Stimulated activated CD8-positive, alpha-beta memory T cell treated with anti-CD3 and anti-CD28 coated beads, Interleukin-7, amount 100 ng/mL, for 48 hours (primary cell): ENCODE data around the gene FAM53A.

Experiments
- DNase-seq, 2 donors: peaks; one replicate each; pipeline ENCODE4 v3.0.0-alpha.2; 2020; ENCODE audit warnings: low read depth in 1 of 2; ENCODE audit errors: extremely low read depth in 1 of 2

Gene FAM53A

GRCh38 chr4:1661695-1662094 is 22.4 kb downstream of the FAM53A start:
- no peak for DNase-seq

GRCh38 chr4:1660948-1661677 is 23.0 kb downstream of the FAM53A start:
- no peak for DNase-seq

DNA sequence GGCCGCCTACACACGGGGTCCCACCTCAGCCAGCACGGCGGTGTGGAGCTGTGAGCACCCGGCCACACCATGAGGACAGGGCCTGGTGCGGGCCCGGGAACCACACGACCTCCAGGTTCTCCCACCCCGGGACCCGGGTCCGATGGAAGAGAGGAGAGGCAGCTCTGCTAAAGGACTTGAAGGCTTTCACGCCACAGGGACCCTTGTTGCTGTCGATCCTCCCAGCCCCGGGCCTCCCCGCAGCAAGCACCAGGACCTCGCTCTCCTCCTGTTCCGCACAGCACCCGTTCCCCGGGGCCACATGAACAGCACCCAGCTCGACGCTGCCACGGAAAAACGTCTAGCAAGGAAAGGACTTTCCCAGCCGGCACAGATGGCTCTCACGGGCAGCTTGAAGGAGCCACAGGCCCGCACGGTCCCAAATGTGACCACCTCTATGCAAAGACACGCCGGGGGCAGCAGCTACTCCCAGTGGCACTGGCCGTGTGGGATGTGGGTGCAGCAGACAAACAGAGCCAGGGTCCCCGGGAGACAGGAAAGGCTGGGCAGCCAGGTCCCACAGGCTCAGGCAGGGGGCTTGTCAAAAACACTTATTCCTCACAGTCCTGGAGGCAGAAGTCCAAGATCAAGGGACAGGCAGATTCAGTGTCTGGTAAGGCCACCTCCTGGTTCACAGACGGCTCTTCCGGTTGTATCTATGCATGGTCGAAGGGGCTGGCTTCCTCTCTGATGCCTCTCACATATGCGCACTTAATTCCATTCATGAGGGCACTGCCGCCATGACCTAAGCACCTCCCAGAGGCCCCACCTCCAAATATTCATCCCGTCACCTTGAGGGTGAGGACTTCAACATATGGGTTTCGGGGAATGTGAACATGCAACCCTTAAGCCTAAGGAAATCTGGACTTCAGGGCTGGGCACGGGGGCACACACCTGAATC is 24.7 kb downstream of the FAM53A start:
- DNase-seq: no peak

DNA sequence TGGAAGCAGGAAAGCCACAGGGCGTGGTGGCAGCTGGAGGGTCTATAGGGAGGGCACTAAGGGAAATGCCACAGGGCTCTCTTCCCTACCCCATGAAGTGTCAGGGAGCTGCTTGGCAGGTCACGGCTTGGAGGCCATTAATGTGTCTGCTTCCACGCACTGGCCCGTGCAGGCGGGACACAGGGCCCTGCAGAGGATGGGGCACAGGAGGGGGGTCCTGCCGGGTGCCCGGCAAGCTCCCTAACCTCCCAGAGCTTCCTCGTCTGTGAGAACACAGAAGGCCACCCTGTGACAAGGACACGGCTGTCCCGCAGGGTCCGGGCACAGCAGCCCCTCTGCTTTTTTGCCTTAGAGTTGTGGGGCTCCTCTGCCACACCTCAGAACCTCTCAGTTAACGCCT is 25.5 kb downstream of the FAM53A start:
- DNase-seq: no peak

DNA sequence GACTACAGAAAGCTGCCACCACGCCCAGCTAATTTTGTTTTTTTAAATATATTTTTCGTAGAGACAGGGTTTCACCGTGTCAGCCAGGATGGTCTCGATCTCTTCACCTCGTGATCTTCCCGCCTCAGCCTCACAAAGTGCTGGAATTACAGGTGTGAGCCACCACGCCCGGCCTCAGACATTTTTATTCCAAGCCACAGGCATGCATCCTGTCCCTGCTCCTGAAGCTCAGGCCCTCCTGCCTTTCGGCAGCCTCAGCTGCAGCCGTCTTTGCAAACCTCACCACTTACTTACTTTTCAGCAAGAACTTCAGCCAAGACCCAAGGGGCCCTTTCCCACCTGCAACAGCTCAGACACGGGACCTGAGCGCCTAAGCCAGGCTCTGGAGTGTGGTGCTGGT is 26.0 kb downstream of the FAM53A start:
- no peak for DNase-seq

DNA sequence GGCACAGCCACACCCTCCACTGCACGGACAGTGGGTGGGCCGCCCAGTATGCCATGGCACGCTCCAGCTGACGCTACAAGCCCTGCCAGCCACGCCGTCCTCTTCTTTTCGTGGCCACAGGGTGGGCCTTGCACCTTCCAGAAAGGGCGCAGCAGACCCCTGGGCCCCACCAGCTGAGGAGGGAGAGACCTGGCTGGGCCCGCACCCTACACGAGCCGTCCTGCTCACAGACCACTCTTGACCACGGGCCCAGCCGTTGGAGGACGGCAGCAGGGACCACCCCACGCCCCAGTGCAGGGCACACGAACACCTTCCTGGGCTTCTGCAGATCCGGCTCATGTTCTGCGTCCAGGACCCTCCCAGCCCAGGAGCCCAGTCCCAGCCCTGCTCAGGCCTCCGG is 27.1 kb downstream of the FAM53A start:
- DNase-seq: no peak

- DNase-seq: no peak
Measured at GRCh38 chr4:1656132-1656531, 28.0 kb downstream of the FAM53A start.

DNA sequence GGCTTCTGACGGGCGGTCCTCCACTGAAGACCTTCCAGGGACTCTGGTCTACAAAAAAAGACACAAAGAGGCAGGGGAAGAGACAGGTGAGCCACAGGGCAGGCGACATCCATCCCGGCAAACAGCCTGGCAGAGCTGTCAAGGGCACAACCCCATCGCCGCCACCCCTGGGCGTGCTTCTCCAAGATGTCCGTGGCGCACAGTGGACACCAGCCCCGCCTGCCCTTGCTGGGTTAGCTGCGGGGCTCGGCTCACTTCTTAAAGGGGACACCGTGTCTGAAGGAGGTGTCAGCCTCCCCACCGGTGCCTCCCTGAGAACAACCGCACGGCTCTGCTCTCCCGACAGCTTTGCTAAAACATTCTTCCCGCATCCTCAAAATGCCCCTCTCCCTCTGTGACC is 28.4 kb downstream of the FAM53A start:
- DNase-seq: no peak

DNA sequence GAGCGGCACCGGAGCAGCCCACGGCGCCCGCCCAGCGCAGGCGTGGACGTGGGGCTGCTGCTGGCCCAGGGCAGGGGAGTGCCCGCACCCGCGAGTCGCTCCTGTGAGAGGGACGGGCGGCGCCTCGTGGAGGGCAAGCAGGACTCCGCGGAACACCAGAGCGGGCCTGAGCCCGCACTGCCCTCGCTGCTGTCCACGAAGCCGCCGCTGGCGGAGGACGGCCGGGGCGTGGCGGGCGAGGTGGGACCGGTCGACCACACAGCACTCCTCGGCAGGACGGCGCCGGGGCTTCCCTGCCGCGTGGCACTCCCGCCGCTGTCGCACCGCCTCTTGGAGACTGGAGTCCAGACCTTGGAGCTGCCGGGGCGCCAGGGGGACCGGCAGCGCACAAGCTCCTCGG is 29.0 kb downstream of the FAM53A start:
- DNase-seq: no peak

DNA sequence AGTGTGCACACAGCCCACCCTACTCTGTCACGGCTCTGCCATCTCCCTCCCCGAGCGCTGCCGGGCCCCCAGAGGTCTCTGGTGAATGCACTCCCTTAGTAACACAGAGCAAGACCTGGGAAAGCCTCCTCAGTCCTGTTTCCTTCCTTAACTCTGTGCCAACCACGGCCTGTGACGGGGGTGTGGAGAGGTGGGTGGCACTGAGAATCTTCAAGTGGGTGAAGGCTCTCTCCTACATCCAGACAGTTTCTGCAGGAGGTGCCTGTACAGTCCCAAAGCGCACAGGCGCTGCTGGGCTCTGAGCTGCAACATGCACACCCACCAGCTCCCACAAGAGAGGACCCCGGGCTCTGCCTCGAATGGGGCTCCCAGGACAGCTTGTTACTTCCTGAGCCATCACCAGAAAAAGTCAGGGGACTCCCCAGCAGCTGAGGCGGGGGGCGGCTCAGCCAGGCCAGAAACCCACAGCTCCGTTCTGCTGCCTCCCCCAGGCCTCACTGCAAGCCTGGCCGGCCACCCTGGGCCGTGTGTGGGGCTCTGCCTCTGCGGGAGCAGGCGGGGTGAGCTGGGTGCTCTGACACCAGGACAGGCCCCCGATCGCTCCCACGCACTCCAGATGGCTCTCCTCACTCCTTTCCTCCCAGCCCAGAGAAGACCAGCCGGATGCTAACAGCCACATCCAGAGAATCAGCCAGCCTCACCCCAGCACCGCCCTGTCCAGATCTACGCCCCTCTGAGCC is 29.7 kb downstream of the FAM53A start:
- no peak for DNase-seq

GRCh38 chr4:1653776-1654175 is 30.3 kb downstream of the FAM53A start:
- DNase-seq: no peak

- DNase-seq: no peak
Measured at GRCh38 chr4:1652088-1652487, 32.0 kb downstream of the FAM53A start.

GRCh38 chr4:1651609-1652008 is 32.5 kb downstream of the FAM53A start:
- DNase-seq: no peak

DNA sequence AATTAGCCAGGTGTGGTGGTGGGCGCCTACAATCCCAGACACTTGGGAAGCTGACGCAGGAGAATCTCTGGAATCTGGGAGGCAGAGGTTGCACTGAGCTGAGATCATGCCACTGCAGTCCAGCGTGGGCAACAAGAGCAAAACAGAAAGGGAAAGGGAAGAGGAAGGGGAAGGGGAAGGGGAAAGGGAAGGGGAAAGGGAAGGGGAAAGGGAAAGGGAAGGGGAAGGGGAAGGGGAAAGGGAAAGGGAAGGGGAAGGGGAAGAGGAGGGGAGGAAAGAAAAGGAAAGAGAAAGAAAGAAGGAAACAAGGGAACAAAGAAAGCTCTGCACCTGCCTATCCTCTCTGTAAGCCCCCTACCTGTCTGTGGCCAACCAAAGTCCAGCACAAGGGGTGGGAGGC is 35.2 kb downstream of the FAM53A start:
- DNase-seq: no peak

DNA sequence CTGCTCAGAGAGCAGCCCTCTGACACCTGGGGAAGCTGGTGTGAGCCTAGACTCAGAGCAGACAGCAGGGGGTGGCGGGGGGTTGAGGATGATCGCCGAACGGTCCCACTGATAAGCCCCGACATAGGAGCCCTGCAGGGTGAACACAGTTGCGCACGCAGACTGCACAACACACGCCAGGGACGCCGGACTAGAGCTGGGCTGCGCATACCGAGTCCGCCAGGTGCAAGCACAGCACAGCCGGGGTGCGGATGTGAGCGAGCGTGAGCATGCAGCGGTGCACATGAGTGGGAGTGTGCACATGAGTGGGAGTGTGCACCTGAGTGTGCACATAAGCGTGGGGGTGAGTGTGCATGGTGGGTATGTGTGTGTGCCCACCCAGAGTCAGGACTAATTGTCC is 36.7 kb downstream of the FAM53A start:
- DNase-seq: no peak

DNA sequence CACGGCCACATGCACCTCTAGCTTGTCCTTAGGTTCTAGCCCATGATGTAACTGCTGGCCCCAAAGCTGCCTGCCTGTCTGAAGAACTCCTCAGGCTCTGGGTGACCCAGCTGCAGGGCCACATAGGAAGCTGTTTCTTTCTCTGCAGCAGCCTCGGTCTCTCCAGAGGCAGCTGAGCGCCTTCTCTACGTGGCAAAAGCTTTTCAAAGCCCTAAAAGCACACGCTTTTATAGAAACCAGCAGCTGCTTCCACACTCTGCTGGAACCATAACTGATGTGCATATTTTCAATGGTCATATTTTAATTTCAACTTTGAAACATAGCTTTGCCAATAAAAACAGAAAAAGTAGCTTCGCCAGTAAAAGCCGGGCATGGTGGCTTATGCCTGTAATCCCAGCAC is 37.4 kb downstream of the FAM53A start:
- DNase-seq: no peak

GRCh38 chr4:1644891-1645657 is 39.0 kb downstream of the FAM53A start:
- no peak for DNase-seq

DNA sequence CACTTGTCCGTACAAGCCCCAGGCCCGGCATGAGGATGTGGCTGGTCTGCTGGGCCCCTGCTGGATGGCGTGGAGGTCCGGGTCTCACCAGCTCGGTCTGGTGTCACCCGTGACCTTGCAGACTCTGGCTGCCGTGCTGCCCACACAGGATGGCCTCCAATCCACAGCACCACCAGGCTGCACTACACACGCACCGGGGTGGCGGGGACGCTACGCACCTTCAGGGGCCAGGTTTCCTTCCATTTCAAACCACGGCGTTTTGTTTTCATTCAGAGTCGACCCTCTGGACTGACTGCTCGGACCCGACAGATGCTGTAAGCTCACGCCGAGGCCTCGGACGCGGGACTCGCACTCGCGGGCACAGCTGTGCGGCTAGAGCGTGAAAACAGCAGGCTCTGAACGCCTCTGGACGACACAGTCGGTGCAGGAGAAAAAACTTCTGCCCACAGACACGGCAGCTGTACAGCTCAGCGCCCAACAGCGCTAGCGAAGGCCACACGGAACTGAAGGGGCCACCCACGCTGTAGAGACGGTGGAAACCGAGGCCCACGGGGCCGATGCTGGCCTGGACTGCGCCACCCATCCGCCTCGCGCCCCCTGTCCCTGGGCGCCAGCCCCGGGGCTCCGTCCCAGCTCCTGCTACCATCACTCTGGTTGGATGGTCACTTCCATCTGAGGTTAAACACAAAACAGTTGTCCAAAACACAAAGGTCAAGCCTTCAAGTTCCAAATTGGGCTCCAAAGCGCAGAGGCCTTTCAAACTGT is 40.0 kb downstream of the FAM53A start:
- DNase-seq: no peak

DNA sequence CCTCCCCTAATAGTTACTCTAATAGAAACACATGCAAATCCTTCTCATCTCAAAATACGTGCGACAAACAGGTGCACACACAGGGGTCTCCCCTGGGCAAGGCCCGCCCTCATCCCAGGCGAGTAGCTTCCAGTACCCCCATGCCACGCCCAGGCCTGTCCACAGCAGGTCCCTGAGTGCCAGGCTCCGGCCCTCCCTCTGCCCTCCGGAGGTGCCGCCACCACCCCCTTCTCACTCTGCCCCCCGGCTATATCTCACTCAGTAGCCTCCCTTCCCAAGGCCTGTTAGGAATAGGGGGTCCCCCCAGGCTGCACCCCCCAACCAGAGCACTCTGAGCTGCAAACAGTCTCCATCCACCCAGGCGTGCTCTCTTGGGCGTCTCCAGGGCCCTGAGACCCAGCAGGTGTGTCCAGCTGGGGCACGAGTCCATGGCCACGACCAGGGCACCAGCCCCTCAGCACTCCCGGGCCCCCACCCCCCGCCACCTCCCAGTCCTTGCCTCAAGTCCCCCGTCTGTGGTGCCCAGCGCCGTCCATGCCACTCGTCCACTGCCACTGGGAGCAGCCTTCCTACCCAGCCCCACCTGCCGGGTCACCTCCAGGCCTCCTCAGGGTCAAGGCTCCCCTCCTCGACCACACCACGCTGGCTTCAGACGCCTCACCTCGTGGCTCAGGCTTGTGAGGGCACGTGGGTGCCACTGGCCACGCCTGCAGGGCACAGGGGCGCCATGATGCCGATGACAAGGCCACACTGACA is 41.7 kb downstream of the FAM53A start:
- no peak for DNase-seq
